Uterus (tissue), 4 donors: Measurements from ENCODE around the gene AFF4. TPM values are rescaled to one million over a fixed set of nuclear protein-coding genes. Genes with fewer than 3 reads are reported as not detected.
A peak's percentile ranks its signal among the peaks of the same experiment; 100 is the strongest.

ENCODE experiments used
- DNase-seq, 2 donors: peaks; one replicate each; pipeline ENCODE4 v3.0.0-alpha.2; 2019 to 2020
- H3K27ac ChIP-seq, 2 donors: fragments of 200-600 bp; sonication (generic); 1 replicate in 1 of 2; 2 replicates in 1 of 2; pipeline ENCODE4 v1.5.1; 2016 to 2018
- H3K27me3 ChIP-seq, 2 donors: fragments of 200-600 bp; sonication (generic); one replicate each; pipeline ENCODE4 v1.5.1; 2018 to 2019; ENCODE audit warnings: control low read depth in 1 of 2
- H3K36me3 ChIP-seq, 2 donors: fragments of 200-600 bp; sonication (generic); one replicate each; pipeline ENCODE4 v1.5.1; 2019; ENCODE audit warnings: control low read depth in 1 of 2
- H3K4me1 ChIP-seq, 2 donors: fragments of 200-600 bp; sonication (generic); one replicate each; pipeline ENCODE4 v1.5.1; 2018 to 2019; ENCODE audit warnings: control low read depth in 1 of 2
- H3K4me3 ChIP-seq, 2 donors: fragments of 200-600 bp; sonication (generic); 1 replicate in 1 of 2; 2 replicates in 1 of 2; pipeline ENCODE4 v1.5.1; 2018 to 2019; ENCODE audit warnings: mild to moderate bottlenecking in 1 of 2
- H3K9me3 ChIP-seq, 2 donors: fragments of 200-600 bp; sonication (generic); one replicate each; pipeline ENCODE4 v1.5.1; 2019; ENCODE audit warnings: control low read depth in 1 of 2
- CTCF ChIP-seq, 4 experiments: fragments of 200-600 bp in 2 of 4; fragments of 450-650 bp in 2 of 4; sonication (generic) in 2 of 4; IDR thresholded peaks; one replicate each; pipeline ENCODE4 v1.5.1; 2016 to 2019; ENCODE audit warnings: antibody characterized with exemption in 4 of 4, mild to moderate bottlenecking in 2 of 4, moderate library complexity in 1 of 4
- POLR2A ChIP-seq, 2 donors: fragments of 450-650 bp; IDR thresholded peaks; one replicate each; pipeline ENCODE4 v1.6.1; 2016; ENCODE audit warnings: antibody characterized with exemption in 2 of 2, mild to moderate bottlenecking in 1 of 2, moderate library complexity in 1 of 2
- intact Hi-C: fragments of 100-400 bp; cut with DNase I; formaldehyde crosslinking; loops from one replicate; pipeline ENCODE4 v1.15.1; 2023; ENCODE audit warnings: low total_unique reads
- total RNA-seq, 4 donors: library from RNA; depleted of rRNA in 3 of 4; stranded (reverse); fragments of >200 nt in 3 of 4; gene quantifications; one replicate each; pipeline versions ENCODE4 v1.1.0 to v1.2.4, GENCODE V29; 2014 to 2023
- donor health status: DM: yes; HTN: yes; CAD: no.

The AFF4 gene
- total RNA-seq, 4 donors from 2014 or later = 39.1 to 104 (median 66.5) TPM

DNA sequence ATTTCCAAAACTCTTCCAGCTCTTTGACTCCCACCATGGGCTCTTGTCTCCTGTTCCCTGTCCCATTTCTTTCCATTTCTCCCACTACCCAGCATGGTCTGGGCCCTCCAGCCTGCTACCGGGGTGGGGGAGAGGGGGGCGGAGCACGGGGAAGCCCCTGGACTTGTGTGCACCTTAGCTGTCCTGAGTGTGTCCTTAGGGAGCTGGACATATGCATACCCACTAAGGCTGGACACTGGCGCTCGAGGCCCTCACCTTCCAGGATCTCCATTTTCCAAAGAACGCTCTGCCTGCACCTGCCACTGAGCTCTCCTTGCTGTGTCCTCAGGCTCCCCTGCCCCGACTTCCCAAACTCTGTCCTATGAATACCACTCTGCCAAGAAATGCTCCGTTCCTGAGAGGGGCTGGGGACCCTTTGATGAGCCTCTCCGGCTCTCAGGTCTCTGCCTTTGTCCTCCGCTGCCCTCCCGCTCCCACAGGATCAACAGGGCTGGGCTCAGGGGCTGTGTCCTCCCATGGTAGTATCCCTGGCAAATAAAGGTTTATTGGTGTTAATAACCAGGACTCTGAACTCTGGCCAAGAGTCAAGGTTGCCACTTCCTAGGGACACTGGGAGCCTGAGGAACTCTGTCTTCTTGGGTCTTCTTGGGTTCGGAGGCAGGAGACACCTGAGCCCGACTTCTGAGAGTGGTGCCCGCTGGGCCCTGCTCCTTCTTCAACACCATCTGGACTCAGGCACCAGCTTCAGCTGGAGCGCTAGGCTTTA lies 132.2 kb downstream of the AFF4 start:
- intact Hi-C loops = no loop called here
- no peaks in the 10 kb centered on the region for H3K36me3 ChIP-seq
- no peaks in the 10 kb centered on the region for H3K4me1 ChIP-seq
- peak in 1 of 2 donors; percentile 16 for DNase-seq
- H3K9me3 ChIP-seq = no peaks in the 10 kb centered on the region
- H3K4me3 ChIP-seq = peak overlapping the region; percentile 41 to 69
- peak overlapping the region; percentile 87 to 90 for H3K27ac ChIP-seq
- TF ChIP-seq POLR2A (IDR thresholded peaks at IDR 0.05) (no peak), CTCF (IDR thresholded peaks at IDR 0.05) (no peak)
- no peaks in the 10 kb centered on the region for H3K27me3 ChIP-seq

DNA sequence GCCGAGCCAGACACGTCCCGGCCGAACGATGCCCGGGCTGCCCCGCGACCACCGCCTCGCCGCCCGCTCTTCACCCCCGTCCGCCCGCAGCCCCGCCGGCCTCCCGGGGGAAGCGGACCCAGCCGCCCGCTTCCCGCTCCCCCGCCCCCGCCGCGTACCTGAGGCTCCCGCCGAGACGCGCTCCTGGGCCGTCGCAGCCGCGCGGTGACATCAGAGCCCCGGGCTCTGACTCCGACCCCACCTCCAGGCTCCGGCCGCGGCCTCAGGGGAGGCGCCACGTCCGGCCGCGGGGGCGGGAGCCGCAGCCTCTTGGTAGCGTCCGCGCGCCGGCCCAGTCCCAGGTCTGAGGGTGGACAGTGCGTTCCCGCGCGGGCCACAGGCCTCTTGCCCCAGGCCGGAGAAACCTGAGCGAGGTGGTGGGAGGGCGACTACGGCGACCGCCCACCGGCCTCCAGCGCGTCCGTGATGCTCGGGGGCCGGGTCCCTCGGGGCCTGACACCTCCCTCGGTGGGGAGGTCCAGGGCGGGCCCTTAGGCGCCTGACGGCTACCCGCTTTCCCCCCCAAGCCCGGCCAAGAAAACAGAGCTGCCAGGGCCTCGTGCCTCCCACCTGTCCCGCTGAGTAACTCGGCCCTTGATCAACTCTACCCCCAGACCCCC lies 132.9 kb downstream of the AFF4 start, which contains the start of gene SHROOM1:
TSS of gene SHROOM1 (minus strand) at position 212 of the 659 bp plus-strand sequence. CDS start 4,507 bp downstream, outside the sequence.
- intact Hi-C loops = no loop called here
- peak in 1 of 2 donors; percentile 51 for TF ChIP-seq POLR2A (IDR thresholded peaks at IDR 0.05)
- TF ChIP-seq CTCF (IDR thresholded peaks at IDR 0.05) = peak in 1 of 4 experiments; percentile 16
- Histone ChIP-seq H3K9me3 (no peaks in the 10 kb centered on the region), H3K27ac (peak within 1 kb of the TSS; percentile 87 to 90), H3K36me3 (no peaks in the 10 kb centered on the region), H3K4me1 (no peaks in the 10 kb centered on the region), H3K27me3 (no peaks in the 10 kb centered on the region), H3K4me3 (peak within 1 kb of the TSS; percentile 41 to 69)
- peak; percentile 57 to 59 for DNase-seq

DNA sequence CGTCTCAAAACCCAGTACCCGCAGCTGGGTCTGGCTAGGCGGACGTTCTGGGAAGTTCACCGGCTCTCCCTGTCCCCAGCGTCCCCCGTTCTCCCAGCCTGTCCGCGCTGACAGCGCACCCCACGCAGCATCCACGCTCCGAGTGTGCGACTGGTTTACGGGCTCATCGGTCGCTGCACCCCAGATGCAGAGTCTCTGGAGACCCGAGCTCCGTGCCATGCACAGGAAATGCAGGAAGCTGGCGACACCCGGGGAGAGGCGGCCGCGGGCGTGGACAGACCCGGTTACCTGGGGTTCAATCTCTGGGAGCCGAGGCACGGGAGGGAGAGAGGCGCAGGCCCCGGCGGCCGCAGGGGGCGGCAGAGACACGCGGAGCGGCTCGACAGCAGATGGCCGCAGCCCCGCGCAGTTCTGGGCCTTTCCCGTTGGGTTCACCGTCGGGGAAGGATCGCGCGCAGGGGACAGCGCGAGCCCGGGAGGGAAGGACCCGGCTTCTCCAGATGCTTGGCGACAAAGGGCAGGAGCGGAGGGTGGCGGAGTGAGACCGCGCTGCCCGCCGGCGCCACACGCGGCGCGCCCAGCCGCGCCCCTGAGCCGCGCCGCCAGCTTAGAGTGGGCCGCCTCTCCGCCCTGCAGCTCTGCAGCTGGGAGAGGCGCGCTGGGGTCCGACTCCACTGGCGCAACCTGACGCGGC lies 133.5 kb downstream of the AFF4 start:
- Histone ChIP-seq H3K9me3 (no peaks in the 10 kb centered on the region), H3K4me1 (no peaks in the 10 kb centered on the region), H3K27ac (peak overlapping the region; percentile 87 to 90), H3K36me3 (no peaks in the 10 kb centered on the region), H3K4me3 (peak overlapping the region; percentile 41 to 69), H3K27me3 (no peaks in the 10 kb centered on the region)
- peak; percentile 74 to 77 for DNase-seq
- TF ChIP-seq POLR2A (IDR thresholded peaks at IDR 0.05) (peak in 1 of 2 donors; percentile 12), CTCF (IDR thresholded peaks at IDR 0.05) (peak; percentile 83 to 99 (median 92))
- intact Hi-C loops = loop anchor here (10.0 kb wide), 1 partner anchor 55 kb away; no protein-coding TSS in a partner anchor

GRCh38 chr5:132828846-132829494 lies 134.5 kb downstream of the AFF4 start:
- Histone ChIP-seq H3K36me3 (no peaks in the 10 kb centered on the region), H3K27me3 (no peaks in the 10 kb centered on the region), H3K9me3 (no peaks in the 10 kb centered on the region), H3K27ac (peak overlapping the region; percentile 87 to 90), H3K4me1 (no peaks in the 10 kb centered on the region), H3K4me3 (peak overlapping the region in 1 of 2 donors; percentile 41)
- DNase-seq = peak in 1 of 2 donors; percentile 20
- no peak for TF ChIP-seq CTCF (IDR thresholded peaks at IDR 0.05)
- TF ChIP-seq POLR2A (IDR thresholded peaks at IDR 0.05) = no peak
- intact Hi-C loops = loop anchor here (10.0 kb wide), 1 partner anchor 56 kb away; no protein-coding TSS in a partner anchor
